PC-3 (cell line): ENCODE data around the gene TMEM181. TPM values are rescaled to one million over a fixed set of nuclear protein-coding genes. Genes with fewer than 3 reads are reported as not detected.
A peak's percentile ranks its signal among the peaks of the same experiment; 100 is the strongest.

ENCODE experiments used
- ATAC-seq: fragments of 200-7000 bp; cut with Tn5 transposase; 2 replicates; pipeline ENCODE4 v1.9.1; 2020; ENCODE audit warnings: mild to moderate bottlenecking, moderate library complexity
- BruUV-seq: library from RNA; stranded (reverse); fragments of 400-500 nt; replicated peaks from 2 replicates; lab custom pipeline; 2021; lab: Mats Ljungman, UMichigan
- CTCF ChIA-PET: fragments of 300-600 bp; sonication (Branson Sonifier 250); formaldehyde crosslinking; loops from one replicate; lab custom pipeline; 2022; ENCODE audit warnings: antibody characterized with exemption; lab: Charles Lee
- POLR2A ChIA-PET: fragments of 300-600 bp; sonication (Branson Sonifier 250); formaldehyde crosslinking; loops from one replicate; lab custom pipeline; 2022; ENCODE audit warnings: antibody characterized with exemption; ENCODE audit not compliant: unreplicated experiment; lab: Charles Lee
- DNase-seq: peaks from one replicate; pipeline ENCODE4 v3.0.0-alpha.2; 2015
- H2AFZ ChIP-seq: fragments of 300-600 bp; sonication (generic); 2 replicates; pipeline ENCODE4 v1.6.0; 2016; ENCODE audit warnings: antibody characterized with exemption, low read length
- H3F3A ChIP-seq: fragments of 300-600 bp; sonication (generic); one replicate; pipeline ENCODE4 v1.6.0; 2017; ENCODE audit warnings: antibody characterized with exemption, low read length, control low read depth, mild to moderate bottlenecking; ENCODE audit not compliant: unreplicated experiment
- H3K27ac ChIP-seq: fragments of 300-600 bp; sonication (generic); 2 replicates; pipeline ENCODE4 v1.5.1; 2016; ENCODE audit warnings: mild to moderate bottlenecking, low read length
- H3K27me3 ChIP-seq: fragments of 300-600 bp; sonication (generic); 2 replicates; pipeline ENCODE4 v1.6.1; 2016; ENCODE audit warnings: low read length, mixed read lengths
- H3K36me3 ChIP-seq: fragments of 300-600 bp; sonication (generic); 2 replicates; pipeline ENCODE4 v1.6.1; 2016; ENCODE audit warnings: low read depth, mixed run types, low read length, mixed read lengths
- H3K4me1 ChIP-seq: fragments of 300-600 bp; sonication (generic); 2 replicates; pipeline ENCODE4 v1.5.1; 2016; ENCODE audit warnings: low read length; ENCODE audit not compliant: insufficient read depth
- H3K4me2 ChIP-seq: fragments of 300-600 bp; sonication (generic); 2 replicates; pipeline ENCODE4 v1.6.0; 2016; ENCODE audit warnings: low read length
- H3K4me3 ChIP-seq: fragments of 300-600 bp; sonication (generic); 2 replicates; pipeline ENCODE4 v1.5.1; 2016; ENCODE audit warnings: mild to moderate bottlenecking, low read length, mixed read lengths
- H3K79me2 ChIP-seq: fragments of 300-600 bp; sonication (generic); 2 replicates; pipeline ENCODE4 v1.6.1; 2017; ENCODE audit warnings: low read length, mixed read lengths
- H3K9ac ChIP-seq: fragments of 300-600 bp; sonication (generic); 2 replicates; pipeline ENCODE4 v1.6.0; 2016; ENCODE audit warnings: mild to moderate bottlenecking, low read length
- H3K9me2 ChIP-seq: fragments of 300-600 bp; sonication (generic); replicated peaks from 2 replicates; pipeline ENCODE4 v1.6.1; 2016; ENCODE audit warnings: mixed run types, low read length, mixed read lengths
- H3K9me3 ChIP-seq: fragments of 300-600 bp; sonication (generic); 2 replicates; pipeline ENCODE4 v1.6.1; 2016; ENCODE audit warnings: low read length, mixed read lengths
- H4K20me1 ChIP-seq: fragments of 300-600 bp; sonication (generic); 2 replicates; pipeline ENCODE4 v1.6.1; 2016; ENCODE audit warnings: low read length, mixed read lengths
- EZH2 ChIP-seq: fragments of 300-600 bp; sonication (generic); IDR thresholded peaks from one replicate; pipeline ENCODE4 v1.6.1; 2017; ENCODE audit warnings: antibody characterized with exemption, mild to moderate bottlenecking, low read length; ENCODE audit not compliant: unreplicated experiment
- EZH2phosphoT487 ChIP-seq: fragments of 300-600 bp; sonication (generic); IDR thresholded peaks from 2 replicates; pipeline ENCODE4 v1.6.1; 2018; ENCODE audit warnings: mild to moderate bottlenecking, antibody characterized with exemption, low read length, borderline replicate concordance
- intact Hi-C: fragments of 100-400 bp; cut with micrococcal nuclease; formaldehyde crosslinking; loops from 2 replicates; pipeline ENCODE4 v1.9.0; 2023
- total RNA-seq: library from RNA; depleted of rRNA; stranded (reverse); fragments of >200 nt; gene quantifications from 2 replicates; pipeline ENCODE4 v1.2.3, GENCODE V29; 2014
- TF ChIP-seq, protein P1 (sequence below): fragments of 300-600 bp; sonication (generic); conservative IDR thresholded peaks from 2 replicates; pipeline ENCODE4 v1.5.1; 2017; ENCODE audit warnings: antibody characterized with exemption, low read depth, mild to moderate bottlenecking, low read length

TMEM181 gene
- total RNA-seq, 1 experiment from 2014 or later = 13.7 TPM

DNA sequence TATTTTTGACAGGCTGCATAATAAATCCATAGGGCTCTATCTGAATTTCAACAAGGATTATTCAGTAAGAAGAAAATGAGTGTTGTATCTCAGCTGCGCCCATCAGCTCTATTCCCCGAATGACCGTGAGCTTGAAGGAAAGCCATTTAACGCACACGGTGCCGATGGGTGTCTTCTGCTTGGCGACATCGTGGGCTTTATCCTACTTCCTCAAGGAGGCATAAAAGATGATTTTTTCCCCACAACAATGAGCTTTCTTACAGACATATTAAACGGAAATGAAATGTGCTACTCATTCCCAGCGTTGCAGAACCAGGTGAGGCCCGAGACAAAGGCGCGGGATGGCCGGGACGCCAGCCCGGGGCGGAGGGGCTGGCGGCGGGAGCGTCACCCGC lies 83.9 kb downstream of the TMEM181 start:
- intact Hi-C loops = loop anchor here (5.0 kb wide), 2 partner anchors 43 to 208 kb away; no protein-coding TSS in a partner anchor
- Histone ChIP-seq H3K4me2 (peak overlapping the region; percentile 90), H3K79me2 (peaks cover 53% of the 10 kb centered on the region), H3K36me3 (no peaks in the 10 kb centered on the region; the same call in 1 of the 2 replicates), H2AFZ (peak overlapping the region; percentile 53; the same call in 1 of the 2 replicates), H3K9me2 (no peaks in the 10 kb centered on the region), H3K9me3 (no peaks in the 10 kb centered on the region), H3K4me1 (peaks cover 47% of the 10 kb centered on the region), H3F3A (no peaks in the 10 kb centered on the region), H3K4me3 (peak overlapping the region; percentile 96), H3K27ac (peak overlapping the region; percentile 93), H3K27me3 (no peaks in the 10 kb centered on the region), H3K9ac (peak overlapping the region; percentile 99), H4K20me1 (peaks cover 4% of the 10 kb centered on the region; the same call in 1 of the 2 replicates)
- CTCF ChIA-PET = no interaction called here
- POLR2A ChIA-PET = interaction anchor here (0.6 kb wide), 1 partner anchor 1281 kb away, joined by 3 read pairs; no protein-coding TSS in a partner anchor
- ATAC-seq (no peak), DNase-seq (no peak)
- no TSS peak for BruUV-seq
- TF ChIP-seq EZH2 (no peak), EZH2phosphoT487 (no peak)
- TF ChIP-seq, protein P1, sequence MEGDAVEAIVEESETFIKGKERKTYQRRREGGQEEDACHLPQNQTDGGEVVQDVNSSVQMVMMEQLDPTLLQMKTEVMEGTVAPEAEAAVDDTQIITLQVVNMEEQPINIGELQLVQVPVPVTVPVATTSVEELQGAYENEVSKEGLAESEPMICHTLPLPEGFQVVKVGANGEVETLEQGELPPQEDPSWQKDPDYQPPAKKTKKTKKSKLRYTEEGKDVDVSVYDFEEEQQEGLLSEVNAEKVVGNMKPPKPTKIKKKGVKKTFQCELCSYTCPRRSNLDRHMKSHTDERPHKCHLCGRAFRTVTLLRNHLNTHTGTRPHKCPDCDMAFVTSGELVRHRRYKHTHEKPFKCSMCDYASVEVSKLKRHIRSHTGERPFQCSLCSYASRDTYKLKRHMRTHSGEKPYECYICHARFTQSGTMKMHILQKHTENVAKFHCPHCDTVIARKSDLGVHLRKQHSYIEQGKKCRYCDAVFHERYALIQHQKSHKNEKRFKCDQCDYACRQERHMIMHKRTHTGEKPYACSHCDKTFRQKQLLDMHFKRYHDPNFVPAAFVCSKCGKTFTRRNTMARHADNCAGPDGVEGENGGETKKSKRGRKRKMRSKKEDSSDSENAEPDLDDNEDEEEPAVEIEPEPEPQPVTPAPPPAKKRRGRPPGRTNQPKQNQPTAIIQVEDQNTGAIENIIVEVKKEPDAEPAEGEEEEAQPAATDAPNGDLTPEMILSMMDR = no peak

DNA sequence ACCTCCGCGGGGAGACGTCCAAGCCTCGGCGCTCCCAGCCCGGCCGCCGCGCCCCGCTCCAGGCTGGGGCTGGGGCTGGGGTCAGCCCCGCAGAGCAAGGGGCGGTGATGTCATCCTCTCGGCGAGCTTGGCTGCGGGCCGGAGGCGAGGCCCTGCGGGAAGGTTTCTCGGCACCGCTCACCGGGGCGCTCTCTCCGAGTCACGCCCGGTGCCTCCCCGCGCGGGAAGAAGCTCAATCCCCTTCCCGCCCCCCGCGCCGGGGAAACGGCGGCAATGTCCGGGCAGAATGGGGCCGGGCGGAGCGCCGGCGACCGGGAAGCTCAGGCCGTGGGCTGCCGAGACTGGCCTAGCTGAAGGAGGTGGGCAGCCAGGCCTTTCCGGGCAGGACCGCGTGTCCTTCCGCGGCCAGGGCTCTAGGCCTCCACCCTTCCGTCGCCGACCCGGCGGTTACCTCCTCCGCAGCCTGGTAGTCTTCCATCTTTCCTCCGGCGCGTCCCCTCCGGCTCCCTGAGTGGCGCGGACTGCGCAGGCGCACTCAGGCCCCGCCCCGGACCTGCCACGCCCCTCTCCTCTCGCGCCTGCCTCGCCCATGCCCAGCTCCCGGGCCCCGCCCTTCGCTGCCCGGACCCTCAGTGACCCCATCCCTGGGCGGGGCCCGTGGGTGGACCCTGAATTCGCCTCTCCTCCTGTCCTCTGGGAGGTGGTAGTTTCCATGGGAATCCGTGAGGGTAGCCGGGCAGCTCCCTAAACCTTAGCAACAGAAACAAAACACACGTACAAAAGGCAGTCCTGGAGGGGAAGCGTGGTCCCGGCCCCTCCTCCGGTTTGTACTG lies 84.6 kb downstream of the TMEM181 start, which contains the start of gene DYNLT1:
Gene DYNLT1, minus strand, starts transcription at position 513 of the 833 bp plus-strand sequence. Its CDS starts 35 bp downstream, at position 478.
- Histone ChIP-seq H4K20me1 (peaks cover 4% of the 10 kb centered on the region; the same call in 1 of the 2 replicates), H3K9me2 (no peaks in the 10 kb centered on the region), H2AFZ (peak within 1 kb of the TSS; percentile 64), H3K79me2 (peaks cover 47% of the 10 kb centered on the region), H3K4me3 (peak within 1 kb of the TSS; percentile 96), H3K27me3 (no peaks in the 10 kb centered on the region), H3K27ac (peak within 1 kb of the TSS; percentile 93), H3F3A (no peaks in the 10 kb centered on the region), H3K9me3 (no peaks in the 10 kb centered on the region), H3K36me3 (no peaks in the 10 kb centered on the region), H3K9ac (peak within 1 kb of the TSS; percentile 99), H3K4me1 (peaks cover 53% of the 10 kb centered on the region), H3K4me2 (peak within 1 kb of the TSS; percentile 90)
- ChIA-PET POLR2A (interaction anchor here (0.6 to 0.8 kb wide), 4 partner anchors 18 to 1281 kb away, joined by 3 to 4 read pairs (median 3); no protein-coding TSS in a partner anchor), CTCF (interaction anchor here (0.5 to 1.4 kb wide), 3 partner anchors 15 to 242 kb away, joined by 3 to 8 read pairs (median 3); no protein-coding TSS in a partner anchor)
- ATAC-seq (peak; percentile 63), DNase-seq (peak; percentile 88)
- BruUV-seq = no TSS peak
- no peak for TF ChIP-seq EZH2
- no peak for TF ChIP-seq EZH2phosphoT487
- TF ChIP-seq, protein P1 = no peak
- intact Hi-C loops = loop anchor here (5.0 kb wide), 2 partner anchors 43 to 208 kb away; no protein-coding TSS in a partner anchor
